Right lobe of liver (tissue), 6 donors: ENCODE measurements around the gene KIF5B. TPM values are rescaled to one million over a fixed set of nuclear protein-coding genes. Genes with fewer than 3 reads are reported as not detected.
"Not testable (repeated sequence)": the region's sequence is repeated elsewhere in the genome, so short reads cannot be mapped to it uniquely, and the experiment has no call there.

Experiments
- ATAC-seq, 4 donors: fragments of 200-7000 bp; cut with Tn5 transposase; one replicate each; pipeline ENCODE4 v1.9.1; 2020; ENCODE audit warnings: mild to moderate bottlenecking in 4 of 4, moderate library complexity in 4 of 4
- DNase-seq, 3 donors: peaks; one replicate each; pipeline ENCODE4 v3.0.0-alpha.2; 2020
- H3K27ac ChIP-seq, 3 donors: fragments of 200-600 bp; one replicate each; pipeline ENCODE4 v1.8.0; 2022
- H3K27me3 ChIP-seq, 2 donors: fragments of 200-600 bp; one replicate each; pipeline ENCODE4 v1.8.0; 2022
- H3K36me3 ChIP-seq, 4 donors: fragments of 200-600 bp; sonication (generic) in 1 of 4; one replicate each; pipeline versions ENCODE4 v1.5.1 to v1.8.0; 2017 to 2022; ENCODE audit warnings: control low read depth in 1 of 4
- H3K4me1 ChIP-seq, 4 donors: fragments of 200-600 bp; sonication (generic) in 1 of 4; one replicate each; pipeline versions ENCODE4 v1.5.1 to v1.8.0; 2017 to 2022; ENCODE audit warnings: control low read depth in 1 of 4
- H3K4me3 ChIP-seq, 3 donors: fragments of 200-600 bp; one replicate each; pipeline ENCODE4 v1.8.0; 2022
- H3K9me3 ChIP-seq, 4 donors: fragments of 200-600 bp; sonication (generic) in 1 of 4; one replicate each; pipeline versions ENCODE4 v1.5.1 to v1.8.0; 2017 to 2022; ENCODE audit warnings: control low read depth in 1 of 4
- POLR2A ChIP-seq: fragments of 450-650 bp; IDR thresholded peaks from one replicate; pipeline ENCODE4 v1.6.1; 2017; ENCODE audit warnings: antibody characterized with exemption, mild to moderate bottlenecking
- WGBS: methylation state at CpG from one replicate; pipeline ENCODE4 v1.1.6; 2018; ENCODE audit warnings: low coverage, low lambda C conversion rate; ENCODE audit not compliant: insufficient coverage; ENCODE audit errors: missing lambda C conversion rate; 5-methylcytosine and 5-hydroxymethylcytosine counted together
- intact Hi-C, 2 donors: fragments of 100-400 bp; cut with DNase I; formaldehyde crosslinking; loops; one replicate each; pipeline versions ENCODE4 v1.11.2 to v1.14.1; 2022
- total RNA-seq, 6 experiments: library from RNA; depleted of rRNA in 2 of 6; stranded (reverse); fragments of >200 nt in 2 of 6; fragmentation: NEBNext Ultra II Directional in 3 of 6; extraction: Animal tissue kit (Norgen Biotek cat#: 25700) in 3 of 6; gene quantifications; one replicate each; pipeline versions ENCODE4 v1.1.0 to v1.2.4, GENCODE V29; 2016 to 2023
- TF ChIP-seq, protein P1 (sequence below), 4 donors: fragments of 200-600 bp in 3 of 4; fragments of 450-650 bp in 1 of 4; IDR thresholded peaks; one replicate each; pipeline versions ENCODE4 v1.5.1 to v1.8.0; 2016 to 2022; ENCODE audit warnings: antibody characterized with exemption in 4 of 4, mild to moderate bottlenecking in 2 of 4
- donor health status: DM: no; HTN: yes; CAD: no.
- donor health status: DM: no; HTN: no; CAD: no.
- donor health status: DM: no; HTN: no; CAD: no.
- donor health status: DM: no; HTN: yes; CAD: no.
- donor health status: DM: no; HTN: yes; CAD: no.

KIF5B gene
- total RNA-seq, 6 experiments from 2014 or later, result 12.8 to 44.4 (median 23.3) TPM

DNA sequence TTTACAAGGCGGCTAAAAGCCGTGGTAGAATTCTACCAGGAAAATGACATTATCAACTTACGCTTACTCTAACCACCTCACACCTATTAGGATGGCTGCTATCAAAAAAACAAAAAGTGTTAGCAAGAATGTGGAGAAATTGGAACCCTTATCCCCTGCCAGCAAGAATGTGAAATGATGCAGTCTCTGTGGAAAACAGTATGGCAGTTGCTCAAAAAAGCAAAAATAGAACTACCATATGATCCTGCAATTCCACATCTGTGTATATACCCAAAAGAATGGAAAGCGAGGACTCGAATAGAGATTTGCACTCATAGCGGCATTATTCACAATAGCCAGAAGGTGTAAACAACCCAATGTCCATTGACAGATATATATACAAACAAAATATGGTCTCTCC is 61.3 kb downstream of the KIF5B start:
- TF ChIP-seq POLR2A, result no peak
- TF ChIP-seq, protein P1, sequence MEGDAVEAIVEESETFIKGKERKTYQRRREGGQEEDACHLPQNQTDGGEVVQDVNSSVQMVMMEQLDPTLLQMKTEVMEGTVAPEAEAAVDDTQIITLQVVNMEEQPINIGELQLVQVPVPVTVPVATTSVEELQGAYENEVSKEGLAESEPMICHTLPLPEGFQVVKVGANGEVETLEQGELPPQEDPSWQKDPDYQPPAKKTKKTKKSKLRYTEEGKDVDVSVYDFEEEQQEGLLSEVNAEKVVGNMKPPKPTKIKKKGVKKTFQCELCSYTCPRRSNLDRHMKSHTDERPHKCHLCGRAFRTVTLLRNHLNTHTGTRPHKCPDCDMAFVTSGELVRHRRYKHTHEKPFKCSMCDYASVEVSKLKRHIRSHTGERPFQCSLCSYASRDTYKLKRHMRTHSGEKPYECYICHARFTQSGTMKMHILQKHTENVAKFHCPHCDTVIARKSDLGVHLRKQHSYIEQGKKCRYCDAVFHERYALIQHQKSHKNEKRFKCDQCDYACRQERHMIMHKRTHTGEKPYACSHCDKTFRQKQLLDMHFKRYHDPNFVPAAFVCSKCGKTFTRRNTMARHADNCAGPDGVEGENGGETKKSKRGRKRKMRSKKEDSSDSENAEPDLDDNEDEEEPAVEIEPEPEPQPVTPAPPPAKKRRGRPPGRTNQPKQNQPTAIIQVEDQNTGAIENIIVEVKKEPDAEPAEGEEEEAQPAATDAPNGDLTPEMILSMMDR (IDR thresholded peaks at IDR 0.05), result no peak
- Histone ChIP-seq H3K9me3 (no peaks in the 10 kb centered on the region), H3K4me1 (no peaks in the 10 kb centered on the region), H3K27ac (no peak overlapping the region), H3K36me3 (no peaks in the 10 kb centered on the region), H3K27me3 (no peaks in the 10 kb centered on the region), H3K4me3 (no peak overlapping the region)
- DNase-seq (no peak), ATAC-seq (no peak)
- intact Hi-C loops, result no loop called here
- 71% methylated on average over 6 of the region's 6 CpGs for WGBS

DNA sequence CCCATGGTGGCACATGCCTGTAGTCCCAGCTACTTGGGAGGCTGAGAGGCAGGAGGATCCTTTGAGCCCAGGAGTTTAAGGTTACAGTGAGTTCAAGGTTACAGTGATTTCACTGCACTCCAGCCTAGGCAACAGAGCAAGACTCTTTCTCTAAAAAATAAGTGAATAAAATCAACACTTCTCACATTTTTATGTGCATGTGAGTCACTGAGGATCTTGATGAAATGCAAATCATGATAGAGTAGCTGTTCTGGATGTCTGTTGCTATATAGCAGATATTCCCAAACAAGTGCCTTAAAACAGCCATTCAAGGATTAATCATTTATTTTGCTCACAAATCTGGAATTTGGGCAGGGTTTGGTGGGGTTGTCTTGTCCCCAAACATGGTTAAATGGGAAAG is 65.3 kb downstream of the KIF5B start:
- intact Hi-C loops, result no loop called here
- DNase-seq (no peak), ATAC-seq (no peak)
- H3K4me3 ChIP-seq, result no peak overlapping the region
- no peak for TF ChIP-seq POLR2A
- TF ChIP-seq, protein P1 (IDR thresholded peaks at IDR 0.05), result no peak
- H3K27me3 ChIP-seq, result no peaks in the 10 kb centered on the region
- H3K36me3 ChIP-seq, result no peaks in the 10 kb centered on the region
- H3K4me1 ChIP-seq, result no peaks in the 10 kb centered on the region
- no peaks in the 10 kb centered on the region for H3K9me3 ChIP-seq
- H3K27ac ChIP-seq, result no peak overlapping the region

DNA sequence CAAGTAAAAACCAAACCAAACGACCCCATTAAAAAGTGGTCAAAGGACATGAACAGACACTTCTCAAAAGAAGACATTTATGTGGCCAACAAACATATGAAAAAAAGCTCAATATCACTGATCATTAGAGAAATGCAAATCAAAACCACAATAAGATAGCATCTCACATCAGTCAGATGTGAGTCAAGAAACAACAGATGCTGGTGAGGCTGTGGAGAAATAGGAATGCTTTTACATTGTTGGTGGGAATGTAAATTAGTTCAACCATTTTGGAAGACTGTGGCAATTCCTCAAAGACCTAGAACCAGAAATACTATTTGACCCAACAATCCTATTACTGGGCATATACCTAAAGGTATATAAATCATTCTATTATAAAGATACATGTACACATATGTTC is 68.4 kb downstream of the KIF5B start:
- DNase-seq, H3K27ac ChIP-seq, intact Hi-C loops, H3K36me3 ChIP-seq, H3K27me3 ChIP-seq, H3K9me3 ChIP-seq, ATAC-seq, H3K4me1 ChIP-seq, H3K4me3 ChIP-seq: not testable (repeated sequence)
- 38% methylated on average over 1 of the region's 1 CpG for WGBS

DNA sequence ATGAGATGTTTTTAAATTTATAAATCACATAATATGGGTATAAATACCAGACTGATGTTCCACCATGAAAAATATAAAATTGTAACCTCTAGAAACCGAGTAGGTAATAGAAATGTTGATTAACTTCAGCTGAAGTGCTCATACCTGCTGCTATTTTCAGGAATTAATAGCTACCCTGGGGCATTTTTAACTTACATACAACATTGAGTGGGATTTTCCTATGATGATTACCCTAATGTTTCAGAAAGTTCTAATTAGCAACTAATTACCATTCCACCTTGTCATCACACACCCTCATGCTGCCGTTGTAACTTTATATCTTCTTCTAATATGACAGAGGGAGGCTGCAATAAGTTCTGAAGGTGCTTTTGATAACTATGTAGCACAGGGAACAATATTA is 74.1 kb downstream of the KIF5B start:
- no peaks in the 10 kb centered on the region for H3K27me3 ChIP-seq
- intact Hi-C loops, result no loop called here
- ATAC-seq (no peak), DNase-seq (no peak)
- H3K9me3 ChIP-seq, result no peaks in the 10 kb centered on the region
- no peak overlapping the region for H3K27ac ChIP-seq
- no peak overlapping the region for H3K4me3 ChIP-seq
- 78% methylated on average over 2 of the region's 2 CpGs for WGBS
- no peak for TF ChIP-seq POLR2A
- TF ChIP-seq, protein P1 (IDR thresholded peaks at IDR 0.05), result no peak
- H3K36me3 ChIP-seq, result no peaks in the 10 kb centered on the region
- no peaks in the 10 kb centered on the region for H3K4me1 ChIP-seq

DNA sequence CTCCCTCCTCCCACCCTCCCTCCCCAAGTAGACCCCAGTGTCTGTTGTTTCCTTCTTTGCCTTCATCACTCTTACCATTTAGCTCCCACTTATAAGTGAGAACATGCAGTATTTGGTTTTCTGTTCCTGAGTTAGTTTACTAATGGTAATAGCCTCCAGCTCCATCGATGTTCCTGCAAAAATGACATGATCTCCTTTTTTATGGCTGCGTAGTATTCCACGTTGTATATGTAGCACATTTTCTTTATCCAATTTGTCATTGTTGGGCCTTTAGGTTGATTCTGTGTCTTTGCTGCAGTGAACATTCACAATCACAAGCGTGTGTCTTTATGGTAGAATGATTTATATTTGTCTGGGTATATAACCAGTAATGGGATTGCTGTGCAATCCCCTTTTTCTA is 75.8 kb downstream of the KIF5B start:
- no peaks in the 10 kb centered on the region for H3K36me3 ChIP-seq
- no peak overlapping the region for H3K4me3 ChIP-seq
- DNase-seq (no peak), ATAC-seq (no peak)
- H3K4me1 ChIP-seq, result no peaks in the 10 kb centered on the region
- no peak overlapping the region for H3K27ac ChIP-seq
- intact Hi-C loops, result no loop called here
- TF ChIP-seq, protein P1 (IDR thresholded peaks at IDR 0.05), result no peak
- 94% methylated on average over 4 of the region's 4 CpGs for WGBS
- no peaks in the 10 kb centered on the region for H3K27me3 ChIP-seq
- no peaks in the 10 kb centered on the region for H3K9me3 ChIP-seq

DNA sequence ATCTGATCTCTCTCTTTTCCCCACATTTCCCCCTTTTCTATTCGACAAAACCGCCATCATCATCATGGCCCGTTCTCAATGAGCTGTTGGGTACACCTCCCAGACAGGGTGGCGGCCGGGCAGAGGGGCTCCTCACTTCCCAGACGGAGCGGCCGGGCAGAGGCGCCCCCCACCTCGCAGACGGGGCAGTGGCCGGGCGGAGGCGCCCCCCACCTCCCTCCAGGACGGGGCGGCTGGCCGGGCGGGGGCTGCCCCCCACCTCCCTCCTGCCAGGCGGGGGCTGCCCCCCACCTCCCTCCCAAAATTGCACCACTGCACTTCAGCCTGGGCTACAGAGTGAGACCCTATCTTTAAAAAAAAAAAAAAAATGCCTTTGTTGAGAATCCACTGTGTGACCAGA is 77.2 kb downstream of the KIF5B start:
- H3K27ac ChIP-seq, H3K27me3 ChIP-seq, H3K4me1 ChIP-seq, intact Hi-C loops, H3K9me3 ChIP-seq, H3K36me3 ChIP-seq, H3K4me3 ChIP-seq, DNase-seq, ATAC-seq: not testable (repeated sequence)
- 100% methylated on average over 3 of the region's 19 CpGs for WGBS
